Measurements from ENCODE around the gene CFAP141.

DNA sequence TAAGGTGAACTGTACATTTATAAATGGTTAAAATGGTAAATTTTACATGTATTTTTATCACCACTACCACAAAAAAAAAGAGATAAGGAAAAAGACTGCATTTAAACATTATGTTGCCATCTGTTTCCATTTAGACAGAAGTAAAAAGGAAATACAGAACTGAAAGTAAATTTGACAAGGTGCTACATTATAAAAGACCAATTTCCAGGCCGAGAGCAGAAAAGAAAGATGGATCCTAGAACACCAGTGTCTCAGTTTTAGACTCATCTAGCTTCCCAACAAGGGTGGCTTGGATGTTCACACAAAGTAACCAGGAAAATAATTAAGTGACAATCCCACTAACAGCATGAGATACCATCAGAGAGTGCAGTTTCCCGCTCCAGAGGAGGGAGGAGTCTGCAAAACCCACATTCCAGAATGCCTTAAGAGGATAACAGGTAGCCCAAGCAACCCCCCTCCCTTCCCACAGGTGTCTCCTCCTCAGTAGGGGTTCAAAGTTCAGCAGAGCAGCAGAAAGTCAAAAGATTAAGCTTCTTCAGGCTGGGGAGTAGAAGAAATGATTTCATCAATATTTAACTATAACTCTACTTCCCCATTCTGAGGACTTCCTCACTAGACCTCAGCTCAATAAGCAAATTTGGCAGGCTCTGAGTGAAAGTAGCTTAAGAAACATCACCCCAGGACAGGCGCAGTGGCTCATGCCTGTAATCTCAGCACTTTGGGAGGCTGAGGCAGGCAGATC lies 26.0 kb downstream of the CFAP141 start:
- TF ChIP-seq, protein P1, sequence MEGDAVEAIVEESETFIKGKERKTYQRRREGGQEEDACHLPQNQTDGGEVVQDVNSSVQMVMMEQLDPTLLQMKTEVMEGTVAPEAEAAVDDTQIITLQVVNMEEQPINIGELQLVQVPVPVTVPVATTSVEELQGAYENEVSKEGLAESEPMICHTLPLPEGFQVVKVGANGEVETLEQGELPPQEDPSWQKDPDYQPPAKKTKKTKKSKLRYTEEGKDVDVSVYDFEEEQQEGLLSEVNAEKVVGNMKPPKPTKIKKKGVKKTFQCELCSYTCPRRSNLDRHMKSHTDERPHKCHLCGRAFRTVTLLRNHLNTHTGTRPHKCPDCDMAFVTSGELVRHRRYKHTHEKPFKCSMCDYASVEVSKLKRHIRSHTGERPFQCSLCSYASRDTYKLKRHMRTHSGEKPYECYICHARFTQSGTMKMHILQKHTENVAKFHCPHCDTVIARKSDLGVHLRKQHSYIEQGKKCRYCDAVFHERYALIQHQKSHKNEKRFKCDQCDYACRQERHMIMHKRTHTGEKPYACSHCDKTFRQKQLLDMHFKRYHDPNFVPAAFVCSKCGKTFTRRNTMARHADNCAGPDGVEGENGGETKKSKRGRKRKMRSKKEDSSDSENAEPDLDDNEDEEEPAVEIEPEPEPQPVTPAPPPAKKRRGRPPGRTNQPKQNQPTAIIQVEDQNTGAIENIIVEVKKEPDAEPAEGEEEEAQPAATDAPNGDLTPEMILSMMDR (IDR thresholded peaks at IDR 0.05; ENCODE audit: low read depth, low read length), result no peak
- TF ChIP-seq POLR2A (IDR thresholded peaks at IDR 0.05; ENCODE audit: extremely low read depth, insufficient read length) (no peak), MYC (IDR thresholded peaks at IDR 0.05; ENCODE audit: low read depth, low read length) (no peak)

Measured in NB4 (cell line).